SK-N-MC (cell line): Measurements from ENCODE around the gene NT5DC1.

Source experiments
- DNase-seq: peaks from one replicate; pipeline ENCODE4 v3.0.0-alpha.2; 2011; ENCODE audit warnings: low read depth, low spot score
- H3K27ac ChIP-seq: fragments of 200-600 bp; sonication (generic); 2 replicates; pipeline ENCODE4 v1.5.1; 2016; ENCODE audit warnings: mixed run types
- H3K36me3 ChIP-seq: fragments of 200-600 bp; sonication (generic); 2 replicates; pipeline ENCODE4 v1.6.1; 2017; ENCODE audit warnings: antibody characterized with exemption, low read length, mixed read lengths; ENCODE audit not compliant: insufficient read depth
- H3K4me3 ChIP-seq: fragments of 200-600 bp; sonication (generic); 2 replicates; pipeline ENCODE4 v1.5.1; 2016
- H3K9ac ChIP-seq: fragments of 200-600 bp; sonication (generic); 2 replicates; pipeline ENCODE4 v1.8.0; 2017; ENCODE audit warnings: mixed run types, mixed read lengths; ENCODE audit not compliant: insufficient read length
- H3K9me3 ChIP-seq: fragments of 200-600 bp; sonication (generic); 2 replicates; pipeline ENCODE4 v1.6.1; 2017; ENCODE audit warnings: low read depth, mild to moderate bottlenecking, antibody characterized with exemption, low read length, moderate library complexity, mixed read lengths
- EZH2 ChIP-seq: fragments of 200-600 bp; sonication (generic); IDR thresholded peaks from one replicate; pipeline ENCODE4 v1.6.1; 2017; ENCODE audit warnings: antibody characterized with exemption
- FOXP2 ChIP-seq: optimal IDR thresholded peaks from 2 replicates; pipeline ENCODE3; 2011; ENCODE audit warnings: mild to moderate bottlenecking, moderate library complexity; ENCODE audit not compliant: insufficient read depth; ENCODE audit errors: extremely low read length, control extremely low read depth
- POLR2AphosphoS5 ChIP-seq: IDR thresholded peaks from 2 replicates; pipeline ENCODE4 v1.6.1; 2012; ENCODE audit warnings: mild to moderate bottlenecking, low read depth, low read length, borderline replicate concordance

The NT5DC1 gene

DNA sequence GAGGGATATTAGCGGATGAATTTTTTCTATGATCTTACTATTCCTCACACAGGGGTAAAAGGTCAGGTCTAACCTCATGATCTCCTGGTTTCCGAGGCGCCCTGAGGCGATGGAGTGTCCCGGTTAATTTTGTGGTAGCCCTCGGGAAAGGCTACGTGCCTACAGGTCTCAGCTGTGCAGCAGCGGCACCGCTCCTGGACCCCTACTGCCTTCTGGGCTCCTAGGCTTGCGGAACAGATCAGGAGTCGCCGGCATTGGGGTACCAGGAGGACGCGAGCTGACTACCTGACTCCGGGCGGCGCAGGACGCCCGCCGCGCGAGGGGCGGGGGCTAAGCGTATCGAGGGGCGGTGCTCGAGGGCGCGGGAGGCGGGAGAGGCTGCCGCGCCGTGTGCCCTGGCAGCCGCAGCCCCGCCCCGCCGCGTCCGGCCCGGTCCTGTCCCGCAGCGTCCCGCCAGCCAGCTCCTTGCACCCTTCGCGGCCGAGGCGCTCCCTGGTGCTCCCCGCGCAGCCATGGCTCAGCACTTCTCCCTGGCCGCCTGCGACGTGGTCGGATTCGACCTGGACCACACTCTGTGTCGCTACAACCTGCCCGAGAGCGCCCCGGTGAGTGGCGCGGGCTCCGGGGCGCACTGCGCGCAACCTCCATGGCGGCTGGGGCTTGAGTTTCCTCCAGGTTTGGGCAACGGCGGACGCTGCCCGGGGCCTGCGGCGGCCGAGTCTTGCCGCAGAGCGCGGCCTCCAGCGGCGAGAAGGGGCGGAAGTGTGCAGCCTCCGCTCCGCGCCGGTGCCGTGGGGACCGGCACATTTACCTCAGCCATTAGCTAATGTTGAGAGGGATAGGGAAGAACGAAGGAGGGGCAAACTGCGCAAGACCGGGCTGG is at the start of gene NT5DC1:
TSS of gene NT5DC1 (plus strand) at position 435 of the 883 bp plus-strand sequence. CDS start at position 513, 78 bp downstream.
- no peaks in the 10 kb centered on the region for H3K36me3 ChIP-seq
- no peaks in the 10 kb centered on the region for H3K9me3 ChIP-seq
- peak within 1 kb of the TSS; percentile 91 for H3K4me3 ChIP-seq
- H3K27ac ChIP-seq: no peak within 1 kb of the TSS; the same call in 1 of the 2 replicates
- H3K9ac ChIP-seq: peak within 1 kb of the TSS; percentile 70
- no peak for DNase-seq
- TF ChIP-seq EZH2 (no peak), POLR2AphosphoS5 (peak; percentile 87)

DNA sequence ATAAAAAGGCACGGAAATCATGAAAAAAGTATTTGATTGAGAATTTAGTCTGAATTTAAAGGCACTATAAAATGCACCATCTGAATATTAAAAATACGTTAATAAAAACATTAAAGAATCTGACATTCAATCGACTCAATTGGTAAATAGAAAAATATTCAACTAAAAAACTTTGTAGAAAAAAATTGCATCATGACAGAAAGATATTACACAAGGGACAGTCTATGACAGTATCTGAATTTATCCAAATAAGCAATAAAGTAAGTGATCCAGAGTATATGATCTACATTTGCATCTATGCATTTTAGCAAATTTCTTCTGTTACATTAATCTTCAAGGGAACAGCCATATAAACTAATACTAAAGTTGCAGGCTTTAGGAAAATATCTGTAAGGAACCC is 49.4 kb upstream of the NT5DC1 start:
- Histone ChIP-seq H3K9ac (no peak overlapping the region), H3K9me3 (no peaks in the 10 kb centered on the region; the same call in 1 of the 2 replicates), H3K4me3 (no peak overlapping the region), H3K27ac (no peak overlapping the region), H3K36me3 (no peaks in the 10 kb centered on the region)
- DNase-seq: no peak
- TF ChIP-seq FOXP2 (no peak), POLR2AphosphoS5 (no peak), EZH2 (no peak)

DNA sequence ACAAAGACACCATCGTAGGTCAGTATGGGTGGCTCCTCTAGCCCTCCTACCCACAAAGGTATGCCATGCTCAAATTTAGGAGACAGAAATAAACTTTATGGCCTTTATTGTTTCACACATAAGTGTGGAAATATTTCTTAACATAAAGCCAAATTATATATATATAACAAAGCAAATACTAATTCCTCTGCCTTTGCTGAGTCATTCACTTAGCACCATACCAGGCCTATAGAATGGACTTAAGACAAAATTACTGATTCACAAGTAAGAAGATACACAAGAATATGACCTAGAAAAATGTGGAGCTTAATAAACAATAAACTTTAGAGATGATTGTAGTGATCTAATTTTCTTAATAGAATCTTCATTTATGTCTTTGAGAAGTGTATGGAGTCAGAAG is 45.1 kb upstream of the NT5DC1 start:
- Histone ChIP-seq H3K36me3 (no peaks in the 10 kb centered on the region), H3K4me3 (0 out of 2 replicates have a peak overlapping the region, but pooled peaks have one; percentile 29), H3K27ac (peak overlapping the region; percentile 49; the same call in 1 of the 2 replicates), H3K9ac (no peak overlapping the region), H3K9me3 (no peaks in the 10 kb centered on the region)
- DNase-seq: no peak
- TF ChIP-seq POLR2AphosphoS5 (no peak), FOXP2 (no peak), EZH2 (no peak)

DNA sequence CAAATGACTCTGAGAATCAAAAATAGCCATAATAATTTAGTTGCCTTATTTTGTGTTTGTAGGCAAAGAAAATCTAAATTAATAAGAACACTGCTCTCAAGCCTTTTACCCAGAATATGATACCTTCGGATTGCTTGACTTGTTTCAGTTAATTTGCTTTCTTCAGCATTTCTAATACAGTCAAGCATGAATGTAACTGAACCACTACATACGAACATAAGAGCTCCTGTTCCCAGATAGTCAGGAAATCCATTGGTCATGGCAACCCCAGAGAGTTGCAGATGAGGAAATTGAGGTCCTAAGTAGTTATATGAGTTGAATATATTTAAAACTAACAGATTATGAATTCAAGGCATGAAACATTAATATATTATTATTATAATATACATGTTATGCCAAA is 42.9 kb upstream of the NT5DC1 start:
- TF ChIP-seq EZH2: no peak
- TF ChIP-seq FOXP2: no peak
- no peak; the same call in 1 of the 2 replicates for TF ChIP-seq POLR2AphosphoS5
- no peaks in the 10 kb centered on the region for H3K36me3 ChIP-seq
- DNase-seq: peak; percentile 81
- H3K27ac ChIP-seq: no peak overlapping the region
- H3K9ac ChIP-seq: no peak overlapping the region
- peak overlapping the region; percentile 34; the same call in 1 of the 2 replicates for H3K4me3 ChIP-seq
- no peaks in the 10 kb centered on the region for H3K9me3 ChIP-seq

DNA sequence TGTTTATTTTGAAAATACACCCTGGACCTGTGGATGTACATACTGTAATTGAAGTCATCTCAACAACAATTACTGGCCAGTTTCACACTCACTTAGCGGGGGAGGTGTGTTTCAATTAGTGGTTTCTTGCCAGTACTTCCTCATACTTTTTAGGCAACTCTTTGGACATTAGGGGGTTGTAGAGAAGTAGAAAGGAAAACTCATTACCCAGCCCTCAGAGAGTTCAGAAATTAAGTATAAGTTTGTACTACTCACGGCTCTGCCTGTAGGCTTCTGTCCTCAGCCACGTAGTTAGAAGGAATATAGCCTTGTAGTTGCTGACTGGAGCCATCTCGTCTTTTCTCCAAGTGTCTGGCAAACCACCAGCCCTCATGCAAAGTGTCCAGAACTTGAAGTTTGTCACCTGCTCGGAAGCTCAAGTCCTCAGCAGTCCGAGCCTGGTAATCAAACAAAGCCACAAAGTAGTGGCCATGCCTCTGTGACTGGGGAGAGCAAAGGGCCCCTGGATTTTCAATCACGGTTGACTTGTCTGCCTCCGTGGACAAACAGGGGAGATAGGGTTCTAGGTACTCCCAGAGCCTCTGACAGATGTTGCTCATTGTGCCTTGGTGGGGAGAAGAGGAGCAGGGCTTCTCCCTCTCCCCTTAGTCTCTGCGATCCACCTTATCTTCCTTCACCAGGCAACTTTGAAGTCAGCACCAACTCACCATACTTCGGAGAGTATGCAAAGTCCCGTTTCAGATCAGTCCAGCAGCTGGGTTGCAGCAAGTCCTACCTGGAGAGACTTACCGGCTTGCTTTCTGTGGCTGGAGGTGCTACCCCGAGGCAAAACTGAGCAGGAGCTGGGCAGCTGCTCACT is 40.7 kb upstream of the NT5DC1 start:
- peak overlapping the region; percentile 63 for H3K9ac ChIP-seq
- no peak for TF ChIP-seq FOXP2
- no peak overlapping the region for H3K27ac ChIP-seq
- H3K9me3 ChIP-seq: no peaks in the 10 kb centered on the region
- H3K36me3 ChIP-seq: no peaks in the 10 kb centered on the region
- no peak for DNase-seq
- H3K4me3 ChIP-seq: peak overlapping the region; percentile 76

DNA sequence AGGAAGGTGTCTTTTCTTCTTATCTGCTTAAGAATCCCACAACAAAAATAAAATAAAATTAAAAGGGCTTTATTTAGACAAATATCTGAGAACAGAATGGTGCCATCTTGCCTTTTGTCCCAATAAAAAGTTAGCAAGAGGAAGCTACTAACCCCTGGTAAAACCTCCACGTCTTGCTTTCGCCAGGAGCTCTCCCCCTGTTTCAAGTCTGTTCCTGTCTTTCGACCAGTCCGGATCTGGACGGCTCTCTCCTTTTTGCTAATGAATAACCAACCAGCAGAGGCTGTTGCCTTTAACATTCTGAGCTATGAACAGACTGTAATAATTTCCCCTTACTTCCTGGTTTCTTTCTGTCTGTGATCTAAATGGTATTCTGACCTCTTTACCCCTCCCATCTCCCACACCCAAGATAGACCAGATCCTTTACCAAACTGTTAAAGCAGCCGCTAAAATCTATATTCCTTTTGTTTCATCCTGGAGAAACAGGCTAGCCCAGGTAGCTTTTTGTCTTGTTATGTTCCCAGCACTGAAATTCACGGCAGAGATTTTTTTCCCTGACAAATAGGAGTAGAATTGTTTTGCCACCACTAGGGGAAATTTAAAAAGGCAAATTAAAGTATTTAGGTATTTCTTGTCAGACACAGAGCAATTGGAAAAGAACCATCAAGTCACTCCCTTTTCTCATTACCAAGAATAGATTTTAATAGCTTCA is 39.9 kb upstream of the NT5DC1 start, which contains the start of gene FRK:
TSS of gene FRK (minus strand) at position 320 of the 712 bp plus-strand sequence. CDS start 580 bp downstream, outside the sequence.
- Histone ChIP-seq H3K36me3 (no peaks in the 10 kb centered on the region), H3K27ac (0 out of 2 replicates have a peak within 1 kb of the TSS, but pooled peaks have one; percentile 32), H3K9me3 (no peaks in the 10 kb centered on the region), H3K4me3 (peak within 1 kb of the TSS; percentile 76), H3K9ac (peak within 1 kb of the TSS; percentile 63)
- TF ChIP-seq POLR2AphosphoS5: peak; percentile 30; the same call in 1 of the 2 replicates
- no peak for TF ChIP-seq FOXP2
- TF ChIP-seq EZH2: no peak
- peak; percentile 42 for DNase-seq

DNA sequence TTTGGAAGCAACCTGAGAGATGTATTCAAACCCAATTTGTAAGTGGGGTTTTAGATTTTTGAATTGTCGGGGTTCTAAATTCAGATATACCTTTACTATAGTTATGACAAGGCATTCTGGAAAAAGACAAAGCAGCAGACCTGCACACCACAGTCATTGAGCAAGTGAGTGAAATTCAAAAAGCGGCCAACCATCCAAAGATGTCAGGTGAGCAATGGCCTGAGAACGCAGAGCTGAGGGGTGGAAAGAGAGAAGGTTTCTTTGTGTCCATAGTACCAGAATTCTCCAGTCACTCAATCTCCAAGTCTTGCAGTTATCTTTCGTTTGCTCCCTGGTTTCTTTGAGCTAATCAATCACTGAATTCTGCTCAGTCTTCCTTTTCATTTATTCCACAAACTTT is 38.2 kb upstream of the NT5DC1 start:
- Histone ChIP-seq H3K9me3 (no peaks in the 10 kb centered on the region), H3K27ac (no peak overlapping the region), H3K4me3 (no peak overlapping the region), H3K36me3 (no peaks in the 10 kb centered on the region), H3K9ac (no peak overlapping the region)
- TF ChIP-seq EZH2 (no peak), FOXP2 (no peak), POLR2AphosphoS5 (no peak)
- no peak for DNase-seq
